K562 (cell line): ENCODE data around the gene FYB1. TPM values are rescaled to one million over a fixed set of nuclear protein-coding genes. Genes with fewer than 3 reads are reported as not detected.

Experiments used
- ATF6 ChIP-seq: sonication (generic); formaldehyde crosslinking; IDR thresholded peaks from 2 replicates; pipeline ENCODE4 v1.4.0; 2020; ENCODE audit warnings: mild to moderate bottlenecking, missing genetic modification reagents
- FOXA3 ChIP-seq, 2 experiments: fragments of 450-650 bp in 1 of 2; sonication (generic) in 1 of 2; formaldehyde crosslinking; IDR thresholded peaks in 1 of 2; conservative IDR thresholded peaks in 1 of 2; 2 replicates each; pipeline versions ENCODE4 v1.4.0 to v1.8.0; 2020 to 2022; ENCODE audit warnings: mild to moderate bottlenecking in 2 of 2, missing genetic modification reagents in 1 of 2
- GABPA ChIP-seq: fragments of 200-800 bp; sonication (Bioruptor generic); conservative IDR thresholded peaks from 2 replicates; pipeline ENCODE4 v1.6.1; 2016; ENCODE audit warnings: low read depth, missing genetic modification characterization, missing compliant biosample characterization
- KDM2B ChIP-seq: fragments of 250-450 bp; sonication (Bioruptor Pico); IDR thresholded peaks from 2 replicates; pipeline ENCODE4 v1.8.0; 2021; ENCODE audit warnings: mild to moderate bottlenecking, moderate library complexity
- KLF1 ChIP-seq: fragments of 450-650 bp; IDR thresholded peaks from 2 replicates; pipeline ENCODE4 v1.6.1; 2016; ENCODE audit warnings: missing genetic modification characterization, missing compliant biosample characterization
- MAFG ChIP-seq: fragments of 450-650 bp; conservative IDR thresholded peaks from 2 replicates; pipeline ENCODE4 v1.6.1; 2016; ENCODE audit warnings: missing genetic modification characterization, missing compliant biosample characterization
- MCM2 ChIP-seq: fragments of 450-650 bp; IDR thresholded peaks from 2 replicates; pipeline ENCODE4 v1.6.1; 2017; ENCODE audit warnings: low read depth, mild to moderate bottlenecking
- NR0B1 ChIP-seq: fragments of 450-650 bp; IDR thresholded peaks from one replicate; pipeline ENCODE4 v1.6.1; 2018; ENCODE audit warnings: mild to moderate bottlenecking, moderate library complexity; ENCODE audit not compliant: partially characterized antibody
- NR2C1 ChIP-seq, 2 experiments: fragments of 450-650 bp; IDR thresholded peaks; 2 replicates each; pipeline ENCODE4 v1.6.1; 2017; ENCODE audit warnings: mild to moderate bottlenecking in 2 of 2, antibody characterized with exemption in 1 of 2, inconsistent platforms in 1 of 2, missing compliant biosample characterization in 1 of 2, missing genetic modification characterization in 1 of 2
- TARDBP ChIP-seq: fragments of 450-650 bp; IDR thresholded peaks from 2 replicates; pipeline ENCODE4 v1.6.1; 2016
- YY1 ChIP-seq, 3 experiments: IDR thresholded peaks; 2 replicates each; pipeline ENCODE4 v1.6.1; 2011; ENCODE audit warnings: low read length in 2 of 3, mild to moderate bottlenecking in 2 of 3, moderate library complexity in 2 of 3, borderline replicate concordance in 1 of 3, control low read depth in 1 of 3, low read depth in 1 of 3; ENCODE audit not compliant: insufficient read depth in 3 of 3, insufficient replicate concordance in 2 of 3, control insufficient read depth in 1 of 3, insufficient read length in 1 of 3; ENCODE audit errors: extremely low read depth in 1 of 3
- ZBTB1 ChIP-seq: sonication (generic); formaldehyde crosslinking; IDR thresholded peaks from 2 replicates; pipeline ENCODE4 v1.8.1; 2023; ENCODE audit warnings: missing genetic modification reagents, low read depth, mild to moderate bottlenecking, borderline replicate concordance
- ZKSCAN1 ChIP-seq: fragments of 150-350 bp; IDR thresholded peaks from 2 replicates; pipeline ENCODE4 v1.6.1; 2016; ENCODE audit warnings: low read depth, low read length
- ZNF253 ChIP-seq: fragments of 250-450 bp; sonication (Bioruptor Pico); conservative IDR thresholded peaks from 2 replicates; pipeline ENCODE4 v1.6.1; 2021; ENCODE audit warnings: mild to moderate bottlenecking
- ZNF318 ChIP-seq, 2 experiments: fragments of 450-650 bp; IDR thresholded peaks; 2 replicates each; pipeline ENCODE4 v1.6.1; 2016; ENCODE audit warnings: mild to moderate bottlenecking in 2 of 2, borderline replicate concordance in 1 of 2, low read depth in 1 of 2, moderate library complexity in 1 of 2
- polyA plus RNA-seq, 8 experiments: library from polyadenylated mRNA; depleted of rRNA in 4 of 8; stranded (reverse) in 5 of 8; unstranded in 3 of 8; fragments of >200 nt; fragmentation: Nextera tagmentation in 2 of 8; fragmentation: Illumina TruSeq in 1 of 8; extraction: Ambion mirVana in 2 of 8; extraction: Trizol in 1 of 8; gene quantifications; 2 replicates each; pipeline versions ENCODE4 v1.2.1 to v1.2.3, GENCODE V29; 2011 to 2014; ENCODE audit warnings: inconsistent platforms in 1 of 8, missing spikeins in 1 of 8
- total RNA-seq, 7 experiments: library from RNA; depleted of rRNA in 6 of 7; stranded (reverse); fragments of >200 nt in 6 of 7; fragmentation: Illumina TruSeq in 2 of 7; extraction: Trizol in 2 of 7; gene quantifications; 2 replicates each; pipeline versions ENCODE4 v1.2.1 to v1.2.3, GENCODE V29; 2011 to 2021; ENCODE audit warnings: low replicate concordance in 1 of 7

The FYB1 gene
- total and polyA plus RNA-seq, 9 of the 15 experiments (the other 6 are each of a cell fraction or from before 2014, with no cell fraction given) = 4.7 to 31.5 (median 9.7) TPM

- no peak for TF ChIP-seq ATF6 (CRISPR knock-in tag)
- TF ChIP-seq TARDBP = no peak
- TF ChIP-seq GABPA (tag) = peak; percentile 48
- no peak for TF ChIP-seq MCM2
- no peak for TF ChIP-seq NR0B1
- TF ChIP-seq YY1 (IDR thresholded peaks at IDR 0.05; ENCODE audit: borderline replicate concordance in 1 of 3, control insufficient read depth in 1 of 3, extremely low read depth in 1 of 3, insufficient read depth in 3 of 3, insufficient read length in 1 of 3, insufficient replicate concordance in 2 of 3, low read depth in 1 of 3, low read length in 2 of 3) = no peak
- TF ChIP-seq KLF1 (tag) = no peak
- 0 out of 4 replicates have a peak, but pooled peaks of 1 of the 2 experiments have one; percentile 19 for TF ChIP-seq FOXA3 (CRISPR knock-in tag; conservative IDR thresholded peaks at IDR 0.05 in 1 of 2, IDR thresholded peaks at IDR 0.05 in 1 of 2)
- no peak for TF ChIP-seq ZBTB1 (CRISPR knock-in tag)
- 0 out of 2 replicates have a peak, but pooled peaks have one; percentile 10 for TF ChIP-seq MAFG
- no peak for TF ChIP-seq ZNF253
- no peak for TF ChIP-seq ZKSCAN1
- TF ChIP-seq ZNF318 (IDR thresholded peaks at IDR 0.05; ENCODE audit: borderline replicate concordance in 1 of 2, low read depth in 1 of 2) = no peak
- no peak for TF ChIP-seq KDM2B (CRISPR knock-in tag)
- no peak for TF ChIP-seq NR2C1 (IDR thresholded peaks at IDR 0.05)
- no peak for TF ChIP-seq NR2C1 (tag; IDR thresholded peaks at IDR 0.05)
Measured at GRCh38 chr5:39100851-39101396, 118.4 kb downstream of the FYB1 start (continued).
